ENCODE results near the gene CXorf65.

Gene CXorf65

GRCh38 chrX:71105628-71106027 lies 912 bp downstream of the CXorf65 start:
- DNase-seq: no peak
- Histone ChIP-seq H3K4me1 (ENCODE audit: control insufficient read depth in 1 of 2, insufficient read depth in 2 of 2, low read length in 2 of 2) (peaks cover 25 to 41% of the 10 kb centered on the region in 2 experiments), H2AK5ac (ENCODE audit: low read length) (no peak overlapping the region), H4K12ac (ENCODE audit: low read depth, low read length) (no peak overlapping the region), H3K36me3 (ENCODE audit: control insufficient read depth in 1 of 2, insufficient read depth in 2 of 2, low read length in 2 of 2) (peaks cover 0 to 6% of the 10 kb centered on the region in 2 experiments), H3K4ac (ENCODE audit: low read depth, low read length) (no peak overlapping the region), H2BK12ac (ENCODE audit: low read length) (no peak overlapping the region), H3K79me1 (ENCODE audit: low read length) (peaks cover 7% of the 10 kb centered on the region), H2BK120ac (ENCODE audit: insufficient read depth, low read length, poor library complexity) (no peak overlapping the region), H3K27ac (ENCODE audit: low read depth, low read length) (no peak overlapping the region), H4K8ac (ENCODE audit: low read depth, low read length) (no peak overlapping the region), H3K27me3 (ENCODE audit: insufficient read depth, low read length) (no peaks in the 10 kb centered on the region), H2AFZ (ENCODE audit: insufficient read depth, low read length, poor library complexity) (no peak overlapping the region), H3K18ac (ENCODE audit: low read length) (no peak overlapping the region), H3K79me2 (ENCODE audit: control insufficient read depth, insufficient read depth, low read length, poor library complexity) (no peaks in the 10 kb centered on the region), H3K4me3 (ENCODE audit: low read depth, low read length) (no peak overlapping the region), H3K23ac (ENCODE audit: low read length) (no peak overlapping the region), H3K9ac (ENCODE audit: low read length) (no peak overlapping the region), H3K4me2 (ENCODE audit: low read length) (no peak overlapping the region), H3K14ac (ENCODE audit: low read length) (no peak overlapping the region), H3K9me3 (ENCODE audit: insufficient read depth, low read depth, low read length) (no peaks in the 10 kb centered on the region), H2BK5ac (ENCODE audit: low read depth, low read length, poor library complexity) (no peak overlapping the region), H4K91ac (ENCODE audit: low read depth, low read length) (no peak overlapping the region)
- WGBS (ENCODE audit: extremely low coverage, insufficient coverage, insufficient read length): no CpG with 5 or more reads among the region's 3 CpGs

GRCh38 chrX:71103110-71103983 lies 3.2 kb downstream of the CXorf65 start:
- Histone ChIP-seq H2BK5ac (ENCODE audit: low read depth, low read length, poor library complexity) (no peak overlapping the region), H2AK5ac (ENCODE audit: low read length) (no peak overlapping the region), H3K9ac (ENCODE audit: low read length) (no peak overlapping the region), H2AFZ (ENCODE audit: insufficient read depth, low read length, poor library complexity) (no peak overlapping the region), H3K4me2 (ENCODE audit: low read length) (peak overlapping the region; percentile 45), H4K8ac (ENCODE audit: low read depth, low read length) (peak overlapping the region; percentile 57), H3K36me3 (ENCODE audit: control insufficient read depth in 1 of 2, insufficient read depth in 2 of 2, low read length in 2 of 2) (peaks cover 0 to 7% of the 10 kb centered on the region in 2 experiments), H3K27ac (ENCODE audit: low read depth, low read length) (peak overlapping the region; percentile 66), H2BK12ac (ENCODE audit: low read length) (peak overlapping the region; percentile 69), H2BK120ac (ENCODE audit: insufficient read depth, low read length, poor library complexity) (no peak overlapping the region), H3K4ac (ENCODE audit: low read depth, low read length) (no peak overlapping the region), H3K14ac (ENCODE audit: low read length) (peak overlapping the region; percentile 63), H3K4me1 (ENCODE audit: control insufficient read depth in 1 of 2, insufficient read depth in 2 of 2, low read length in 2 of 2) (peaks cover 25 to 40% of the 10 kb centered on the region in 2 experiments), H3K27me3 (ENCODE audit: insufficient read depth, low read length) (no peaks in the 10 kb centered on the region), H4K91ac (ENCODE audit: low read depth, low read length) (peak overlapping the region; percentile 63), H3K9me3 (ENCODE audit: insufficient read depth, low read depth, low read length) (no peaks in the 10 kb centered on the region), H3K4me3 (ENCODE audit: low read depth, low read length) (no peak overlapping the region), H3K79me1 (ENCODE audit: low read length) (peaks cover 7% of the 10 kb centered on the region), H4K12ac (ENCODE audit: low read depth, low read length) (no peak overlapping the region), H3K23ac (ENCODE audit: low read length) (no peak overlapping the region), H3K79me2 (ENCODE audit: control insufficient read depth, insufficient read depth, low read length, poor library complexity) (no peaks in the 10 kb centered on the region), H3K18ac (ENCODE audit: low read length) (no peak overlapping the region)
- peak in 1 of 2 donors; percentile 13 for DNase-seq
- no CpG with 5 or more reads among the region's 10 CpGs for WGBS (ENCODE audit: extremely low coverage, insufficient coverage, insufficient read length)

GRCh38 chrX:71102292-71102691 lies 4.2 kb downstream of the CXorf65 start:
- Histone ChIP-seq H4K91ac (ENCODE audit: low read depth, low read length) (peak overlapping the region; percentile 21), H3K23ac (ENCODE audit: low read length) (no peak overlapping the region), H3K27ac (ENCODE audit: low read depth, low read length) (peak overlapping the region; percentile 66), H2AFZ (ENCODE audit: insufficient read depth, low read length, poor library complexity) (no peak overlapping the region), H3K4me1 (ENCODE audit: control insufficient read depth in 1 of 2, insufficient read depth in 2 of 2, low read length in 2 of 2) (peaks cover 21 to 34% of the 10 kb centered on the region in 2 experiments), H3K4me3 (ENCODE audit: low read depth, low read length) (no peak overlapping the region), H3K79me2 (ENCODE audit: control insufficient read depth, insufficient read depth, low read length, poor library complexity) (no peaks in the 10 kb centered on the region), H3K79me1 (ENCODE audit: low read length) (peaks cover 4% of the 10 kb centered on the region), H2BK120ac (ENCODE audit: insufficient read depth, low read length, poor library complexity) (no peak overlapping the region), H2BK12ac (ENCODE audit: low read length) (peak overlapping the region; percentile 72), H2BK5ac (ENCODE audit: low read depth, low read length, poor library complexity) (no peak overlapping the region), H3K27me3 (ENCODE audit: insufficient read depth, low read length) (no peaks in the 10 kb centered on the region), H4K12ac (ENCODE audit: low read depth, low read length) (no peak overlapping the region), H3K9ac (ENCODE audit: low read length) (no peak overlapping the region), H3K14ac (ENCODE audit: low read length) (no peak overlapping the region), H3K9me3 (ENCODE audit: insufficient read depth, low read depth, low read length) (no peaks in the 10 kb centered on the region), H3K18ac (ENCODE audit: low read length) (no peak overlapping the region), H3K36me3 (ENCODE audit: control insufficient read depth in 1 of 2, insufficient read depth in 2 of 2, low read length in 2 of 2) (peaks cover 0 to 7% of the 10 kb centered on the region in 2 experiments), H3K4ac (ENCODE audit: low read depth, low read length) (no peak overlapping the region), H2AK5ac (ENCODE audit: low read length) (no peak overlapping the region), H4K8ac (ENCODE audit: low read depth, low read length) (no peak overlapping the region), H3K4me2 (ENCODE audit: low read length) (no peak overlapping the region)
- no peak for DNase-seq
- WGBS (ENCODE audit: extremely low coverage, insufficient coverage, insufficient read length): no CpG with 5 or more reads among the region's 3 CpGs

- no peak for DNase-seq
- Histone ChIP-seq H3K79me1 (ENCODE audit: low read length) (peaks cover 9% of the 10 kb centered on the region), H3K4ac (ENCODE audit: low read depth, low read length) (no peak overlapping the region), H3K9ac (ENCODE audit: low read length) (no peak overlapping the region), H3K4me2 (ENCODE audit: low read length) (no peak overlapping the region), H4K12ac (ENCODE audit: low read depth, low read length) (no peak overlapping the region), H2BK12ac (ENCODE audit: low read length) (peak overlapping the region; percentile 13), H3K14ac (ENCODE audit: low read length) (no peak overlapping the region), H3K79me2 (ENCODE audit: control insufficient read depth, insufficient read depth, low read length, poor library complexity) (no peaks in the 10 kb centered on the region), H2BK5ac (ENCODE audit: low read depth, low read length, poor library complexity) (no peak overlapping the region), H3K36me3 (ENCODE audit: control insufficient read depth in 1 of 2, insufficient read depth in 2 of 2, low read length in 2 of 2) (peaks cover 0 to 7% of the 10 kb centered on the region in 2 experiments), H3K4me1 (ENCODE audit: control insufficient read depth in 1 of 2, insufficient read depth in 2 of 2, low read length in 2 of 2) (peaks cover 15 to 29% of the 10 kb centered on the region in 2 experiments), H3K23ac (ENCODE audit: low read length) (no peak overlapping the region), H3K9me3 (ENCODE audit: insufficient read depth, low read depth, low read length) (no peaks in the 10 kb centered on the region), H3K27ac (ENCODE audit: low read depth, low read length) (no peak overlapping the region), H3K18ac (ENCODE audit: low read length) (no peak overlapping the region), H2AFZ (ENCODE audit: insufficient read depth, low read length, poor library complexity) (no peak overlapping the region), H3K27me3 (ENCODE audit: insufficient read depth, low read length) (no peaks in the 10 kb centered on the region), H3K4me3 (ENCODE audit: low read depth, low read length) (no peak overlapping the region), H4K8ac (ENCODE audit: low read depth, low read length) (no peak overlapping the region), H2AK5ac (ENCODE audit: low read length) (no peak overlapping the region), H4K91ac (ENCODE audit: low read depth, low read length) (no peak overlapping the region), H2BK120ac (ENCODE audit: insufficient read depth, low read length, poor library complexity) (no peak overlapping the region)
- no CpG with 5 or more reads among the region's 31 CpGs for WGBS (ENCODE audit: extremely low coverage, insufficient coverage, insufficient read length)
These were observed 5.7 kb downstream of the CXorf65 start for GRCh38 chrX:71100581-71101505.
